ENCODE measurements around the gene MRPL41. TPM values are rescaled to one million over a fixed set of nuclear protein-coding genes. Genes with fewer than 3 reads are reported as not detected.

Gene MRPL41
- polyA plus RNA-seq, 2 of the 4 experiments (the other 2 are of a cell fraction): 19.7 to 54.4 TPM

DNA sequence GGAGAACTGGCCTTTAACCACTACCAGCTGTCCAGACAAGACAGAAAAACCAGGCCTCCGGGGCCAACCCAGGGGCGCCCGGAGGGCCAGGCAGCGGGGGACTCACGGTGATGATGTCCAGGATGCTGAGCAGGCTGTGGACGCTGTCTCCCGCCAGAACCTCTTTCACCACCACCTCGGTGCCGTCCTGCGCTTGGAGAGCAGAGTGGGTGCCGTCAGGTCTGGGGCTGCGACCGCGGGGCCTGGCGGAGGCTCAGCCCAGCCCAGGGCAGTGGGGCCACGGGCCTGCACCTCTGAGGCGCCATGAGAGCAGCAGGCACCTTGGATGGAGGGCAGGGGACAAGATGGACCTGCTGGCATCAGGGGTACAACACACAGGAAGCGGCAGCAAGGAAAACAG, 11.1 kb upstream of the MRPL41 start (continued):
- no peak for TF ChIP-seq EP300 (IDR thresholded peaks at IDR 0.05)

DNA sequence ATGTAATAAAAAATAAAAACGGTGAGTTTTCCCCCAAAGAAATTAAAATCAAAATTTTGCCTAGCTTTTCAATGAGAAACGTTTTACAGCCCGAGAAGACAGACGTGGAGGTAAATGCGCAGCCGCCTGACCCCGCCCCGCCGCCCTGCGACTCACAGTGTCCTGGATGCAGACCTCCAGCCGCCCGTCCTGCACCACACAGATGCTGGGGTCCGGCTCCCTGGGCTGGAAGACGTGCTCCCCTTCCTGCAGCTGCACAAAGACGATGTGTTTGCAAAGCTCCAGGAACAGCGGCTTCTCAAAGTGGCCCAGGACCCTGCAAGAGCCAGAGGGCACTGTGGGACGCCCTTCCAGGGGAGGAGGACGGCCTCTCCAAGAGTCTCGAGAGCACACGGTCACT, 9.2 kb upstream of the MRPL41 start:
- H3K27ac ChIP-seq: no peak overlapping the region
- H3K4me2 ChIP-seq: no peak overlapping the region
- TF ChIP-seq EP300 (IDR thresholded peaks at IDR 0.05): no peak
- no peak for TF ChIP-seq EHF (CRISPR knock-in tag; IDR thresholded peaks at IDR 0.05)
- TF ChIP-seq ZNF302 (CRISPR knock-in tag; IDR thresholded peaks at IDR 0.05): no peak
- no peak for TF ChIP-seq GATA3 (IDR thresholded peaks at IDR 0.05; ENCODE audit: borderline replicate concordance)
- TF ChIP-seq, protein P1, sequence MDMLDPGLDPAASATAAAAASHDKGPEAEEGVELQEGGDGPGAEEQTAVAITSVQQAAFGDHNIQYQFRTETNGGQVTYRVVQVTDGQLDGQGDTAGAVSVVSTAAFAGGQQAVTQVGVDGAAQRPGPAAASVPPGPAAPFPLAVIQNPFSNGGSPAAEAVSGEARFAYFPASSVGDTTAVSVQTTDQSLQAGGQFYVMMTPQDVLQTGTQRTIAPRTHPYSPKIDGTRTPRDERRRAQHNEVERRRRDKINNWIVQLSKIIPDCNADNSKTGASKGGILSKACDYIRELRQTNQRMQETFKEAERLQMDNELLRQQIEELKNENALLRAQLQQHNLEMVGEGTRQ (IDR thresholded peaks at IDR 0.05): no peak
- no peak for TF ChIP-seq HOXB5 (CRISPR knock-in tag; IDR thresholded peaks at IDR 0.05)
- no peak for TF ChIP-seq KDM1A (IDR thresholded peaks at IDR 0.05; ENCODE audit: low read depth)
- no peak for TF ChIP-seq NFE2L2 (conservative IDR thresholded peaks at IDR 0.05; ENCODE audit: low read length)
- TF ChIP-seq FOSL2 (IDR thresholded peaks at IDR 0.05): no peak
- TF ChIP-seq FOSL2 (CRISPR knock-in tag; IDR thresholded peaks at IDR 0.05): no peak
- TF ChIP-seq HEYL (CRISPR knock-in tag; IDR thresholded peaks at IDR 0.05): no peak
- TF ChIP-seq, protein P2, sequence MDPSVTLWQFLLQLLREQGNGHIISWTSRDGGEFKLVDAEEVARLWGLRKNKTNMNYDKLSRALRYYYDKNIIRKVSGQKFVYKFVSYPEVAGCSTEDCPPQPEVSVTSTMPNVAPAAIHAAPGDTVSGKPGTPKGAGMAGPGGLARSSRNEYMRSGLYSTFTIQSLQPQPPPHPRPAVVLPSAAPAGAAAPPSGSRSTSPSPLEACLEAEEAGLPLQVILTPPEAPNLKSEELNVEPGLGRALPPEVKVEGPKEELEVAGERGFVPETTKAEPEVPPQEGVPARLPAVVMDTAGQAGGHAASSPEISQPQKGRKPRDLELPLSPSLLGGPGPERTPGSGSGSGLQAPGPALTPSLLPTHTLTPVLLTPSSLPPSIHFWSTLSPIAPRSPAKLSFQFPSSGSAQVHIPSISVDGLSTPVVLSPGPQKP (IDR thresholded peaks at IDR 0.05; ENCODE audit: low read depth, low read length): no peak
- DNase-seq (ENCODE audit: low read depth in 1 of 2, low spot score in 1 of 2): no peak
- H3K9me3 ChIP-seq: no peaks in the 10 kb centered on the region
- ATAC-seq: no peak
- H3K4me3 ChIP-seq: no peak overlapping the region
- ChIA-PET POLR2A (interaction anchor here (1.4 kb wide), 1 partner anchor 10 kb away, joined by 6 read pairs; the partner anchor contains the start of gene MRPL41), CTCF (interaction anchor here (0.9 to 1.4 kb wide), 4 partner anchors 33 to 241 kb away, joined by 3 to 4 read pairs (median 4); partner anchors contain the start of genes DPH7, EXD3, NOXA1 and NRARP)
- no peaks in the 10 kb centered on the region for H3K4me1 ChIP-seq
- FAIRE-seq: no peak
- 72% methylated on average over 19 of the region's 20 CpGs for WGBS (ENCODE audit: missing lambda C conversion rate)

DNA sequence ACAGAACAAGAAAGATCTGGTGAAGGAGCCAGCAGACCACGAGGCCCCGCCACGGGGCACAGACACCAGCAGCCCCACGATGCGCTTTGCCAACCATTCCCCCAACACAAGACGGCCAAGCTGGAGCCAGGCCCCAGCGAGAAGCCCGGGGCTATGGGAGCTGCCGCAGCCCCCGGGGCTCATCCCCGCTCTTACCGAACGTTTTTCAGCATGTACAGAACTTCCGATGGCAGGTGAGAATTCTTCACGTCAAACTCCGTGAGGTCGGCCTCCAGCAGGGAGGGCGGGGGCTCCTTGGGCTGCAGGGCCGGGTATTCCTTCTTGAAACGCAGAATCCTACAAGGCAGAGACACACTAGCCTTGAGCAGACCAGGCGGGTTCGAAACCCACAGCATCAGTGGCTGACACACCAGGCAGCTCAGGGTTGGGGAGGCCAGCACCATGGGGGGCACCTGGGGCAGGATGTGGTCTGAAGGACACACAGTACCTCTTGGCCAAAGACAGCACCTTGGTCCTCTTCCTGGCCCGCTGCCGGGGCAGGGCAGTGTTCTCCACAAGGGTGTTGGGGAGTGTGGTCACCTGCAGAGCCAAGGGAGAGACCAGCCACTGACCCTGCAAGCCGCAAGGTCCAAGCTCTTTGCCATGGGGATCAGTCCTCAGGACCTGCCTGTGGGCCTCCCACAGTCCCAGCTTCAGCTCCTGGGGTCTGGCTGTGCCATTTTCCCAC, 8.3 kb upstream of the MRPL41 start:
- H3K4me3 ChIP-seq: no peak overlapping the region
- POLR2A ChIA-PET: no interaction called here
- TF ChIP-seq PHF8 (IDR thresholded peaks at IDR 0.05; ENCODE audit: borderline replicate concordance, low read depth) (no peak), FOSB (CRISPR knock-in tag; IDR thresholded peaks at IDR 0.05) (no peak), KDM1A (IDR thresholded peaks at IDR 0.05; ENCODE audit: low read depth) (no peak), POLR2AphosphoS2 (conservative IDR thresholded peaks at IDR 0.05; ENCODE audit: low read length) (no peak), GATA3 (IDR thresholded peaks at IDR 0.05; ENCODE audit: borderline replicate concordance) (no peak), HDAC2 (IDR thresholded peaks at IDR 0.05) (no peak)
- TF ChIP-seq, protein P1 (IDR thresholded peaks at IDR 0.05): no peak
- no peak for DNase-seq (ENCODE audit: low read depth in 1 of 2, low spot score in 1 of 2)
- H3K4me1 ChIP-seq: no peaks in the 10 kb centered on the region
- H3K4me2 ChIP-seq: no peak overlapping the region
- no peaks in the 10 kb centered on the region for H3K9me3 ChIP-seq
- 92% methylated on average over 18 of the region's 25 CpGs for whole genome bisulfite sequencing (ENCODE audit: missing lambda C conversion rate)
- ATAC-seq: no peak
- no peak for FAIRE-seq
- no peak overlapping the region for H3K27ac ChIP-seq
- CTCF ChIA-PET: interaction anchor here (1.0 to 2.2 kb wide), 4 partner anchors 8 to 257 kb away, joined by 3 to 16 read pairs (median 4); partner anchors contain the start of gene NRARP

DNA sequence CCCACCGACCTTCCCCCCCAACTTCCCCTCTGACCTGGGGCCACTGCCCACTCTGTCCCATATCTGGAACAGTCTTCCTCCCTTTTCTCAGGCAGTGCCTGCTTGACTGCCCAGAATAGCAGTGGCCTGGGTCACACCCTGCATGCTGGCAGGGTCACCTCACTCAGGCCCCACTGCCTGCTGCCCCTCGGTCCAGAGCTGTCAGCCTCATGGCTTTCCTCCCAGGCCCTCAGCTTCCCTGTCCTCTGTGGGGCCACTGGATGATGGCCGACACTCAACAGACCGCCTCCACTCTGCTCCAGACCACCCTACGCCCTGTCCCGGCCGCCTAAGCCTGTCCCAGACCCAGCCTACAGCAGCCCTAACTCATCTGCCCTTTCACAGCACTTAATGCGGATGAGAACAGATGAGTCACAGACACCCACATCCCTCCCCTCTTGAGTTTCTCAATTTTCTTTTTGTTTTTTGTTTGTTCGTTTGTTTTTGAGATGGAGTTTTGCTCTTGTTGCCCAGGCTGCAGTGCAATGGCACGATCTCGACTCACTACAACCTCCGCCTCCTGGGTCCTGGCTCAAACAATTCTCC, 7.4 kb upstream of the MRPL41 start:
- ChIA-PET POLR2A (no interaction called here), CTCF (interaction anchor here (0.6 to 2.2 kb wide), 8 partner anchors 9 to 259 kb away, joined by 3 to 16 read pairs (median 4); no protein-coding TSS in a partner anchor)
- DNase-seq (ENCODE audit: low read depth in 1 of 2, low spot score in 1 of 2) (no peak), FAIRE-seq (no peak), ATAC-seq (no peak)
- H3K4me3 ChIP-seq: no peak overlapping the region
- WGBS (ENCODE audit: missing lambda C conversion rate): 80% methylated on average over 12 of the region's 12 CpGs
- no peak overlapping the region for H3K27ac ChIP-seq
- H3K4me2 ChIP-seq: no peak overlapping the region
- TF ChIP-seq HOXA7 (CRISPR knock-in tag; IDR thresholded peaks at IDR 0.05) (no peak), ZNF302 (CRISPR knock-in tag; IDR thresholded peaks at IDR 0.05) (no peak), RCOR1 (IDR thresholded peaks at IDR 0.05; ENCODE audit: low read depth, low read length) (no peak), FOSB (CRISPR knock-in tag; IDR thresholded peaks at IDR 0.05) (no peak), ZSCAN20 (CRISPR knock-in tag; IDR thresholded peaks at IDR 0.05) (no peak)
- TF ChIP-seq, protein P1 (IDR thresholded peaks at IDR 0.05): no peak
- TF ChIP-seq, protein P3, sequence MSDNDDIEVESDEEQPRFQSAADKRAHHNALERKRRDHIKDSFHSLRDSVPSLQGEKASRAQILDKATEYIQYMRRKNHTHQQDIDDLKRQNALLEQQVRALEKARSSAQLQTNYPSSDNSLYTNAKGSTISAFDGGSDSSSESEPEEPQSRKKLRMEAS (IDR thresholded peaks at IDR 0.05): no peak
- TF ChIP-seq, protein P4, sequence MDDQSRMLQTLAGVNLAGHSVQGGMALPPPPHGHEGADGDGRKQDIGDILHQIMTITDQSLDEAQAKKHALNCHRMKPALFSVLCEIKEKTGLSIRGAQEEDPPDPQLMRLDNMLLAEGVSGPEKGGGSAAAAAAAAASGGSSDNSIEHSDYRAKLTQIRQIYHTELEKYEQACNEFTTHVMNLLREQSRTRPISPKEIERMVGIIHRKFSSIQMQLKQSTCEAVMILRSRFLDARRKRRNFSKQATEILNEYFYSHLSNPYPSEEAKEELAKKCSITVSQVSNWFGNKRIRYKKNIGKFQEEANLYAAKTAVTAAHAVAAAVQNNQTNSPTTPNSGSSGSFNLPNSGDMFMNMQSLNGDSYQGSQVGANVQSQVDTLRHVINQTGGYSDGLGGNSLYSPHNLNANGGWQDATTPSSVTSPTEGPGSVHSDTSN (IDR thresholded peaks at IDR 0.05): no peak
- H3K9me3 ChIP-seq: no peaks in the 10 kb centered on the region
- H3K4me1 ChIP-seq: no peaks in the 10 kb centered on the region
